CD4-positive, alpha-beta T cell treated with Interleukin-4 for 4 hours (primary cell): ENCODE results near the gene DYNC2H1.

Experiments used
- DNase-seq: peaks from one replicate; pipeline ENCODE4 v3.0.0-alpha.2; 2020

The DYNC2H1 gene

GRCh38 chr11:103281301-103281700, 172.1 kb downstream of the DYNC2H1 start:
- DNase-seq, result no peak

DNA sequence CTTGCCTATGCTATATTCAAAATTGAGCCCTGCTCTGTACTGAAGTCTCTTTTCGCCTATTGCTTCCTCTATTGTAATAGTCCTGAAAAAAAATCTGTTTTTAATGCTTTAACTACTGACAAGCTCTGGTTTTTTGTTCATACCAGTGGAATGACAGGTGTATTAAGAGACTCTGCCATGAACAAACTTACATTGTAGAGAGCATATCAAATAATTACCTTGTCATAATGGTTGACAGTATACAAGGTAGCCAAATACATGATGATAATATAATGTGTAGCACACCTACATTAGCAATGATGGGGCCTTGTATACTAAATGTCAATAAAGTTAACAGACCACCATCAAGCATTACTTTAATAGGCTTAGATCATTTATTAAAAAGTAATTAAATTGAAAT, 175.0 kb downstream of the DYNC2H1 start:
- DNase-seq, result no peak

DNA sequence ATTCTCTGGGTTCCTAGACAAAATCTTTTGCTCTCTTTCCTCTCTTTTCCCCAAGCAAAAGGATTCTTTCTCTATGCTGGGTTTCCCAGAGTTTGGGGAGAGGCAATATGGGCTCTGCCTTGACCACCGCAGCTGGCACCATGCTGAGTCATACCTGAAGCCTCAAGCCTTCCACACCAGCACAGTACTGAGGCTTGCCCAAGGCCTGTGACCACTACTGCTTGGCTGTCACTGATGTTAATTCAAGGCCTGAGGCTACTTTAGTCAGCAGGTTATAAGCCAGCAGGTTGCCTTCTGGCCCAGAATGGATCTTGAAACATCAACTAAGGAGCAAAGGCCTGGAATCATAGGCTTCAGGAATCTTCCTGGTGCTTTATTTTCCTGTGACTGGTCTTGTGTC, 185.3 kb downstream of the DYNC2H1 start:
- DNase-seq, result no peak

- DNase-seq, result no peak
These were observed 186.5 kb downstream of the DYNC2H1 start for GRCh38 chr11:103295704-103296103.

DNA sequence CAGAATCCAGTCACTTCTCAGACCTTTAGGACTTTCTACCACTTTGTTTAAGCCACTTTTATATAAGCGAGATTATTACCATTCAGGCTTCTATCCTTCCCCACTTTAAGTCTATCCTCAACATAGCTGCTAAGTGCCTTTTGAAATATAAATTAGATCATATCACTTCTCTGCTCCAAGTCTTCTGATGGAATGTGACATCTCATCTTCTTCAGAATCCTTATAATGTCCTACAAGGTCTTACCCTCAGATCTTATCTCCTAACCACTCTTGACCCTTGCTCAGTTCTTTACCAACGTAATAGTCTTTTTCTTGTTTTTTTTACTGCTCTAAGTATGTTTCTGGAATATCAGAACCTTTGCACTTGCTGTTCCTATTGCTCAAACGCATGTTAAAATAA, 188.7 kb downstream of the DYNC2H1 start:
- no peak for DNase-seq

- no peak for DNase-seq
These were observed 206.0 kb downstream of the DYNC2H1 start for GRCh38 chr11:103315248-103315647.

DNA sequence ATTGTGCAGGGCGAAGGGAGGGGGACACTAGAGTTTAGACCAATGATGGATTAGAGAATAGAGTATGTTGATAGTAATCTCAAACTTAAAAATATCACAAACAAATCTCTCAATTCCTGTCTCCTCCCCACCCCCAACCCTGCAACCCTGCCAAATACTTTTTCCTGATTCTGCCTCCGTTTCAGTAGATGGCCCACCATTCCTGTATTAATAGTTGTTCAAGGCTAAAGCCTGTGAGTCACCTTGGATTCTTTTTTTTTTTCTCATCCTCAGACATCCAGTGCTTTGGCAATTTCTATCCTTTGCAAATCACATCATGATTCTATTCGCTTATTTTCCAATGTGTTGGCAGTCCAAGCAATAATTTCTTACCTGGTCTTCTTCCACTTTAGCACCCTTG, 207.9 kb downstream of the DYNC2H1 start:
- DNase-seq, result no peak

- DNase-seq, result no peak
These were observed 213.6 kb downstream of the DYNC2H1 start for GRCh38 chr11:103322821-103323220.

DNA sequence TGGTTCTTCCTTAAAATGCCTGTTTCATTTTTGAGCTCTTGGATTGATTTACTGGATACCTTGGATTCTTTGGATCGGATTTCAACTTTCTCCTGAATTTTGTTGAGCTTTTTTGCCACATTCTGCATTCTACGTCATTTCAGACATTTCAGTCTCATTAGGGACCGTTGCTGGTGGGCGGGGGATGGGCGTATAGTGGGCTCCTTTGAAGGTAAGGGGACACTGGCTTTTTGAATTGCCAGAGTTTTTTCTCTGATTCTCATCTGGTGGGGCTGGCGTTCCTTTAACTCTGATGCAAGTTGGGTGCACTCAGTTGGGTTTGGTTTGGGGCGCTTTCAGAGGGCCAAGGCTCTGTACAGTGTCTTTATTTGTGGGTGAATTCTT, 216.5 kb downstream of the DYNC2H1 start:
- no peak for DNase-seq

DNA sequence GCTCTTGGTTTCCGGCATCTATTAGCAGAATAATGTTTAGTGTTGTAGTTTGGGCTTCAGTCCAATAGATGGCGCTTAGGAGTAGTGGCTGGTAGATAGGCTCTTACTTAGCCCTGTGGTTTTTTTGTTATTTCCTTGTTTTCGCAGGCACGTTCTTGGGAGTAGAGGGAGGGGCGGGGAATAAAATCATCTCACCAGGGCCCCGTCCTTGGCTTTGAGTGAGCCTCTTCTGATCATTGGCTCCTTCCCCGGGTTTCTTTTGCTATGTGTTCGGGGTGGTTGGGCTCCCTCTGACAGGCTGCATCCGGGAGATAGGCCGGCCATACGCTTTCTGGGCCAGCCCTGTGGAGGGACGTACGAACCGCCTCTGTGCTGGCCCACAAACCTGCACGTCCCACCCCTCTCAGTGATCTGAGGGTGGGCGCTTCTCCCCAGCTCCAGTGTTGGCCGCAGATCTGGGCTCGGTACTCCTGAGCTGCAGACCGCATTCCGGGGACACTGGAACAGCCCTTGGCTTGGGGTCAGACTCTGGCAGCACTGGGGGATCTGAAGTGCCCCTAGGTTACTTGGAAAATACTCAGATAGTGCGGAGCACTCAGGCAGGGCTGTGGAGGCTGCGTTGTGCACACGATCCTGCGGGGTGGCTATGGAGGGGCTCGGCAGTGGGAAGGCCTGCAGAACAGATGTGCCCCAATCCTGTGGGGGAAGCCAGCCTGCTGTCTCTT, 217.0 kb downstream of the DYNC2H1 start:
- peak; percentile 54 for DNase-seq

GRCh38 chr11:103327721-103328120, 218.5 kb downstream of the DYNC2H1 start:
- DNase-seq, result no peak

- no peak for DNase-seq
These were observed 223.2 kb downstream of the DYNC2H1 start for GRCh38 chr11:103332409-103332808.

DNA sequence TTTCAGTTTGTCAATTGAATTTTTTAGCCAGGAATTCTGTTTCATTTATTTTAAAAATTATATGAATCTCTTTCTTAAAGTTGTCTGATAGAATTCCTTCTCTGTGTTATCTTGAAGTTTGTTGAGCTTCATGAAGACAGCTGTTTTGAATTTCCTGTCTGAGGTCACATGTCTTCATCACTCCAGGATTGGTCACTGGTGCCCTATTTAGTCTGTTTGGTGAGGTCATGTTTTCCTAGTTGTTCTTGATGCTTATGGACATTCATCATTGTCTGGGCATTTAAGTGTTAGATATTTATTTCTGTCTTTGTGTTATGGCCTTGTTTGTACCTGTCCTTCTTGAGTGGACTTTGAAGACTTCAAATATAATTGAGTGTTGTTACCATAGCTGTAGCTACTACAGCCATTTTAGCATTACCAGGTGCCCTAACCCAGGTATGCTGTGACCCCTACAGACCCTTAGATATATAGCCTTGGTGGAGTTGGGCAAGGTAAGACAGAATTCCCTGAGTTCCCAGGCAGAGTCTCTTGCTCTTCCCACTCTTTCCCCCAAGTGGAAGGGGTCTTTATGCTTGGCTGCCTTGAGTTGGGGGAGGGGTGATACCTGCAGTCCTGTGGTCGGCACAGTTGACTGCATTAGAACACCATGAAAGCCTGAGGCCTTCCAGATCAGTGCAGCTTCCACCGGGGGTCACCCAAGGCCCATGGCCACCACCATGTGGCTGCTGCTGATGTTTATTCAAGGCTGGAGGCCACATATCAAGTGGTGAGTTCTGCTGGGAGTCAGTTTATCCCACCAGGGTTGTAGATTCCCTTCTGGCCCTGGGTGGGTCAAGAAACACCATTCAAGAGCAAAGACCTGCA, 229.6 kb downstream of the DYNC2H1 start:
- no peak for DNase-seq

DNA sequence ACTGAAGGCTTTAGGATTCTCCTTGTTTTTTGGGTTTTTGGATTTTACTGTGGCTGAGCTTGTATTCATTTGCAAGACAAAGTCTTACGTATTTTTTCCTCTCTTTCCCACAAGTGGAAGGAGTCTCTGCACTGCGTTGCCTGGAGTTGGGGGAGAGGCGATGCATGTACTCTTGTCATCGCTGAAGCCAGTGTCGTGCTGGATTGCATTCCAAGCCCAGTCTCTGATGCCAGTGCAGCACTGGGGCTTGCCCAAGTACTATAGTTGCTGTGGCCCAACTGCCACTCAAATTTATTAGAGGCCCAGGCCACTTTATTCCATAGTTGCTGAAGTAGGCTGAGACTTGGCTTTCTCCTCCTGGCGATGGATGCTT, 230.2 kb downstream of the DYNC2H1 start:
- no peak for DNase-seq

DNA sequence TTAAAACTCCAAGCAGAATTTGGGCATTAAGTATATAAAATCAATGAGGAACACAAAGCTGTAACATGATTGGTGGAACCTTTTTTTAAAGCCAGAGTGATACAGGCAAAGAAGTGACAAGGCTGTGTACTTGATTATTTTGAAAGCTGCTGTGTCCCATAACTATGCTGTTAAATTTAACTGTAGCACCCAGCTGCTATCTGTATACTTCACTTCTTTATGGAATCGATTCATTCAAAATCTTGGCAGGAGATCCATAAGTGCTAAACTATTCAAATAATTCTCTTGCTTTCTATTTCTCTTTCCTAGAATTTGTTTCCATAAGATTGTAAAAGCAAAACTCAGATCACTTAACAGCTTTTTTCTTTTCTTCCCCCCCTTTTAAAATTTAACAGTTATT, 231.7 kb downstream of the DYNC2H1 start:
- no peak for DNase-seq

DNA sequence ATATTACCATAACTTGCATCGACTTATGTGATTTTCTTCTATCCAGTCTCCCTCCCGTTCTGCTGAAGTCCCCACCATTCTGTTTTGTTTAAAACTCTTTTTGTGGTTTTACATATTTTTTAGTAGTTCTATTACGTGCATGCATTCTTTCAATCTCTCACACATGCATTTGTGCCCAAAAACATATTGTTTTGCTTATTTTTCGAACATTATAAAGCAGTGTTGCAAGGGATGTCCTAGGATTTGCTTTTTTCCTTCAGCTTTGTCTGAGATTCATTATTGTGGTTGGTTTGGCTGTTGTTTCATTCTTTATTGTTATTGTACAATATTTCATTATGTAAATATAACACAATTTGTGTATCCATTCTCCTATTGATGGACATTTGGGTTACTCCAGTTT, 235.7 kb downstream of the DYNC2H1 start:
- DNase-seq, result no peak

DNA sequence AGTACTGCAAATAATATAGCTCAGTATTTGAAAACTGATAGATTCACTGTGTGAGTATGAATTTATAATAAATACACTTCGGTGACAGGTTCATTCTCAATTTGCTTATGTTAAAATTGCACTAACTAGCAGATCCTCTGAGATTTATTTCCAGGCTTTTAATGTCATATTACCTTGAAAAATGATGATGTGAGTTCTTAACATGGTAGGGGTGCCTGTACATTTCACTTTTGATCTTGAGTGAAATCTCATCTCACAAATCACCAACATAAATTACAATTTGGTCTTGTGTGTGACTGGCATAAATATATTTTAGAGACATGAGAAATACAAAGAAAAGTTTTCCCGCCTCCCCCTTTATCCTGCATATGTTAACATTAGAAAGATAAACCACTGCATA, 240.4 kb downstream of the DYNC2H1 start:
- DNase-seq, result no peak

DNA sequence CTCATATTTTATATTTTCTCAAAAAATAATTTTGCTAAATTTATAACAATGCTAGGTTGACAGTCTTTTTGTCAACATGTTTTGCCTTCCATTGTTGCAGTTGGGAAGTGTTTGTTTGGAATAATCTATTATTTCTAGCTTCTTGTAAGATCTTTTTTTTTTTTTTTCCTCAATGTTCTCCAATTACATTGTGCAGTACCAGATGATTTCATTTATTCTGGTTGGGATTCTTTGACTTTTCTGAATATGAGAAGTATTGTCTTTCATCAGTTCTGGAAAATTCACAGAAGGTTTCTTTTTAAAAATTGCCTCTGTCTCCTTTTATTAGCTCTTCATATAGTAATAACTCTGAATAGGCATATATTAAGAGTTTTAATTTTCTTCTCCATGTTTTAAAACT, 245.4 kb downstream of the DYNC2H1 start:
- no peak for DNase-seq

DNA sequence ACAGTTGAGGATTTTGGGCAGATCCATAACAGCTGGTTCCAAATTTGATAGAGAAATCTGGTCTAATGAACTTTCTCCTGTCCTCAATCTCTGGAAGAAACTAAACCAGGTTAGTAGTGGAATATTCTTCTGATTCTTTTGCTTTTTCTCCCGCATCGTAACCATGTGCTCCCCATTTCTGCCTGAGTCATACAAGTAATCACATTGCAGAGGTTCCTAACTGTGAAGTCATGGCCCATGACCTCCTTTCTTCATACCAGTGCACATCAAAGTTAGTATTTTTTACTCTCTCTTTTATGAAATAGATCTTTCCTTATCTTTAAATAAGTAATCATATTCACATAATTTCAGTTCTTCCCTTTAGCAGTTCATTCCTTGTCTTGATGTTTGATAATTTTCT, 249.0 kb downstream of the DYNC2H1 start:
- DNase-seq, result no peak

- no peak for DNase-seq
These were observed 250.0 kb downstream of the DYNC2H1 start for GRCh38 chr11:103359216-103359615.

DNA sequence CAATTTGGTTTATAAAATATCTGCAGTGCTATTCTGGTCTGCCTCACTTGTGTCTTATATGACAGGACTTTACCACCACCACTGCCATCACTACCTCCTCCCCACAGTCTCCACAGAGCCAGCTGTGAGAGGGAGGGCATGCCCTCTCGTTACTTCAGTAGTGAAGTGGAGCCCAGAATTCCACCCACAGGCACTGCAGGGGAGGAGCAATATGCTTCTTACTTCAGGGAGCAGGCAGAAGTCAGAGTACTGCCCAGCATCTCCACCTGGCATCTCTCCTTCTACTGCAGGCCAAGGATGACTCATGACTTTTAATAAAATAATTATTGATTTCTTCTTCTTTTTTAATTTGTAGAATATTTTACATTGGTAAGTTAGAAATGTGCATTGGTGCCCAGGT, 255.5 kb downstream of the DYNC2H1 start:
- DNase-seq, result no peak

DNA sequence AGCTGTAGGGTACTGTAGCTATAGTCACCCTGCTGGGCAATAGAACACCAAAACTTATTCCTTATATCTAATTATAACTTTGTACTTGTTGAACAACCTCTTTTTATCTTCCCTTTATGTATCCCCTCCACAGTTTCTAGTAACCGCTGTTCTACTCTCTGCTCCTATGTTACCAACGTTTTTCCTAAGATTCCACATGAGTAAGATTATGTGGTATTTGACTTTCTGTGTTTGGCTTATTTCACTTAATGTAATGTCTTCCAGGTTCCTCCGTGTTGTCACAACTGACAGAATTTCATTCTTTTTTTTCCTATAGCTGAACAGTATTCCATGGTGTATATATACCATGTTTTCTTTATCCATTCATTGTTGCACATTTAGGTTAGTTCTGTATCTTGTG, 258.4 kb downstream of the DYNC2H1 start:
- no peak for DNase-seq

- DNase-seq, result no peak
These were observed 258.9 kb downstream of the DYNC2H1 start for GRCh38 chr11:103368145-103368544.

GRCh38 chr11:103370076-103370475, 260.9 kb downstream of the DYNC2H1 start:
- DNase-seq, result no peak

DNA sequence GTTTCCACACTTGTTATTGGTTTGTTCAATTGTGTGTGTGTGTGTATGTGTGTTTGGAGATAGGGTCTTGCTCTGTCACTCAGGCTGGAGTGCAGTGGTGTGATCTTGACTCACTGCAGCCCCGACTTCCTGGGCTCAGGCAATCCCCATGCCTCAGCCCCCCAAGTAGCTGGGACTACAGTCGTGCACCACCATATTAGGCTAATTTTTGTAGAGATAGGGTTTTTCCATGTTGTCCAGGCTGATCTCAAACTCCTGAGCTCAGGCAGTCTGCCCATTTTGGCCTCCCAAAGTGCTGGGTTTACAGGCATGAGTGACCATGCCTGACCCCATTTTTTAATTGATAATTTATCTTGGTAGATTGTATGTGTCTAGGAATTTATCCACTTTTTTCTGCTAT, 263.7 kb downstream of the DYNC2H1 start:
- DNase-seq, result no peak
